MCF 10A (cell line): ENCODE measurements around the gene SREBF2. TPM values are rescaled to one million over a fixed set of nuclear protein-coding genes. Genes with fewer than 3 reads are reported as not detected.

Experiments used
- BruUV-seq: library from RNA; stranded (reverse); fragments of 400-500 nt; replicated peaks from 2 replicates; lab custom pipeline; 2021; lab: Mats Ljungman, UMichigan
- CTCF ChIA-PET: fragments of 300-600 bp; sonication (Branson Sonifier 250); formaldehyde crosslinking; extraction: SDS; loops from one replicate; lab custom pipeline; 2021; ENCODE audit warnings: antibody characterized with exemption, inconsistent platforms; lab: Yijun Ruan, JAX
- POLR2A ChIA-PET: fragments of 300-600, 350-650 bp; sonication (Branson Sonifier 250); formaldehyde crosslinking; extraction: SDS; loops from one replicate; lab custom pipeline; 2020; ENCODE audit warnings: antibody characterized with exemption, inconsistent platforms; lab: Yijun Ruan, JAX
- DNase-seq: peaks from one replicate; pipeline ENCODE4 v3.0.0-alpha.2; 2018; ENCODE audit not compliant: unreplicated experiment
- H3K27ac Mint-ChIP-seq: one replicate; pipeline ENCODE4 v1.8.0; 2022; ENCODE audit warnings: mild to moderate bottlenecking, low read depth, mixed read lengths; ENCODE audit not compliant: unreplicated experiment
- H3K27me3 Mint-ChIP-seq: one replicate; pipeline ENCODE4 v1.8.0; 2022; ENCODE audit warnings: mixed read lengths; ENCODE audit not compliant: insufficient read depth, unreplicated experiment
- H3K36me3 Mint-ChIP-seq: one replicate; pipeline ENCODE4 v1.8.0; 2022; ENCODE audit warnings: mild to moderate bottlenecking, moderate library complexity, mixed read lengths; ENCODE audit not compliant: insufficient read depth, unreplicated experiment
- H3K4me1 Mint-ChIP-seq: one replicate; pipeline ENCODE4 v1.8.0; 2022; ENCODE audit warnings: mixed read lengths; ENCODE audit not compliant: insufficient read depth, unreplicated experiment
- H3K4me3 Mint-ChIP-seq: one replicate; pipeline ENCODE4 v1.8.0; 2022; ENCODE audit warnings: mild to moderate bottlenecking, moderate library complexity, mixed read lengths; ENCODE audit not compliant: unreplicated experiment
- H3K9me3 Mint-ChIP-seq: one replicate; pipeline ENCODE4 v1.8.0; 2022; ENCODE audit warnings: mixed read lengths; ENCODE audit not compliant: unreplicated experiment
- intact Hi-C: fragments of 100-400 bp; cut with micrococcal nuclease; formaldehyde crosslinking; loops from 2 replicates; pipeline ENCODE4 v1.14.1; 2022
- total RNA-seq: library from RNA; stranded (reverse); gene quantifications from 2 replicates; pipeline ENCODE4 v1.2.3, GENCODE V29; 2022
- TF ChIP-seq, protein P1 (sequence below): fragments of 200-600 bp; IDR thresholded peaks from one replicate; pipeline ENCODE4 v1.8.0; 2022; ENCODE audit warnings: antibody characterized with exemption, mild to moderate bottlenecking; ENCODE audit not compliant: unreplicated experiment

SREBF2 gene
- total RNA-seq, 1 experiment from 2014 or later: 104 TPM

DNA sequence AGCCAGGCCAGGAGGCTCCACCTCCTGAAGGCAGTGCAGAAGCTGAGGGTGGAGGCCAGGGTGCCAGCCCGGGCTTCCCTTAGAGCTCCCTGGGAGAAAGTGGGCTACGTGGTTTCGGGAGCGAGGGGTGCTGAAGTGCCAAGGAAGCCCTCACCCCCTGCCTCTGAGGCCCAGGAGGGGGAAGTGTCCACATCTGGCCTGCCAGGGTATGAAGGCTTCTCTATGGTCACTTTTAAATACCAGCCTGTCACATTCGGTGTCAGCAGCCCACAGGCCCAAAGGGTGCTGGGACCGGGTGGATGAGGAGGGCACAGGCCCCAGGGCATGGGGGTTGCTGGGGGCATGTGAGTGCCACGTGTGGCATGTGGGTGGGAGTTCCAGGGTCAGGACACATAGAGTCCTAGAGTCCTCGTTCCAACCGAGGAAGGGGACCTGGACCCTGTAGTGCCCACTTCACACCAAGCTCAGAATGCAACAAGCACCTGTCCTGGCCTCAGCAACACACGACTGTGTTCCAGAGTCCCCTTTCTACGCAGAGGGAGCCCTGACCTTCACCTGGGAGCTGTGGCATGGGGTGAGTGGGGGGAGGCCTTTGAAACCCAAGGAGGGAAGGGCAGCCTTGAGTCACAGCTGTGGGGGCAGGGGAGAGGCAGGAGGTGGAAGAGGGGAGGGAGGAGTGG lies 80.3 kb downstream of the SREBF2 start:
- H3K36me3 Mint-ChIP-seq: no peaks in the 10 kb centered on the region
- H3K27ac Mint-ChIP-seq: no peak overlapping the region
- no peaks in the 10 kb centered on the region for H3K4me1 Mint-ChIP-seq
- H3K27me3 Mint-ChIP-seq: peaks cover 45% of the 10 kb centered on the region
- intact Hi-C loops: no loop called here
- no peak overlapping the region for H3K4me3 Mint-ChIP-seq
- CTCF ChIA-PET: interaction anchor here (0.5 to 0.7 kb wide), 4 partner anchors 10 to 215 kb away, joined by 3 read pairs; no protein-coding TSS in a partner anchor
- DNase-seq: no peak
- TF ChIP-seq, protein P1, sequence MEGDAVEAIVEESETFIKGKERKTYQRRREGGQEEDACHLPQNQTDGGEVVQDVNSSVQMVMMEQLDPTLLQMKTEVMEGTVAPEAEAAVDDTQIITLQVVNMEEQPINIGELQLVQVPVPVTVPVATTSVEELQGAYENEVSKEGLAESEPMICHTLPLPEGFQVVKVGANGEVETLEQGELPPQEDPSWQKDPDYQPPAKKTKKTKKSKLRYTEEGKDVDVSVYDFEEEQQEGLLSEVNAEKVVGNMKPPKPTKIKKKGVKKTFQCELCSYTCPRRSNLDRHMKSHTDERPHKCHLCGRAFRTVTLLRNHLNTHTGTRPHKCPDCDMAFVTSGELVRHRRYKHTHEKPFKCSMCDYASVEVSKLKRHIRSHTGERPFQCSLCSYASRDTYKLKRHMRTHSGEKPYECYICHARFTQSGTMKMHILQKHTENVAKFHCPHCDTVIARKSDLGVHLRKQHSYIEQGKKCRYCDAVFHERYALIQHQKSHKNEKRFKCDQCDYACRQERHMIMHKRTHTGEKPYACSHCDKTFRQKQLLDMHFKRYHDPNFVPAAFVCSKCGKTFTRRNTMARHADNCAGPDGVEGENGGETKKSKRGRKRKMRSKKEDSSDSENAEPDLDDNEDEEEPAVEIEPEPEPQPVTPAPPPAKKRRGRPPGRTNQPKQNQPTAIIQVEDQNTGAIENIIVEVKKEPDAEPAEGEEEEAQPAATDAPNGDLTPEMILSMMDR: no peak
- H3K9me3 Mint-ChIP-seq: no peaks in the 10 kb centered on the region
- POLR2A ChIA-PET: interaction anchor here (0.8 kb wide), 1 partner anchor 10 kb away, joined by 3 read pairs; no protein-coding TSS in a partner anchor
- BruUV-seq: no TSS peak

DNA sequence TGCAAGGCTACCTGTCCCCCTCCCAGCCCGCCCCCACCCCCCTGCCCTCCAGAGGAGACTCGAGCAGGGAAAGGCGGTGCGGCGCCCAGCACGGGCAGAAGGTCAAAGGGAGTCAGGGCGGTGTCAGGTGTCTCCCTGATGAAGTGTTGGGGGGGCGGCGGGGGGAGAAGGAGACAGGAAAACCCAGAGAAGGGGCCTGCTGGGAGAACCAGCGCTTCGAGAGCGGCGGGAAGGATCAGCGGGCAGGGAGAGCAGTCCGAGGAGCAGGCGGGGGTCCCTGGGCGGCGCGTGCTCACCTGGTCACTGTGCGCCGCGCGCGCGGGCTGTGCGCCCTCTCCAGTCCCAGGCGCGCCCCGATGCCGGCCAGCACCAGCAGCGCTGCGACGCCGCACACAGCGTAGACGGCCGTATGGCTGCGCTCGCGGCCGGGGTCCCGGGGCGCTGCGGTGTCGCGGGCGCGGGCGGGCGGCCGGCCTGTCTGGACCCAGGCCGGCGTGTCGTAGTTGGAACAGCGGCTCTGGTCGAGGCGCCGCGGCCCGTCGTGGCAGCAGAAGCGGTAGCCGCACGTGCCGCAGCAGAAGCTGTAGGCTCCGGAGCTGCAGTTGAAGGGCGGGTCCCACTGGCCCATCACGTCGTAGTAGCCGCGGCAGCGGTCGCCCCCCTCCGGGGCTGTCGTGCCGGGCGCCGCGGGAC lies 81.1 kb downstream of the SREBF2 start:
- peak overlapping the region; percentile 19 for H3K4me3 Mint-ChIP-seq
- POLR2A ChIA-PET: interaction anchor here (0.6 kb wide), 1 partner anchor 532 kb away, joined by 3 read pairs; no protein-coding TSS in a partner anchor
- DNase-seq: no peak
- intact Hi-C loops: no loop called here
- peaks cover 45% of the 10 kb centered on the region for H3K27me3 Mint-ChIP-seq
- H3K36me3 Mint-ChIP-seq: no peaks in the 10 kb centered on the region
- CTCF ChIA-PET: interaction anchor here (0.5 to 0.7 kb wide), 2 partner anchors 140 to 216 kb away, joined by 3 read pairs; no protein-coding TSS in a partner anchor
- no TSS peak for BruUV-seq
- no peaks in the 10 kb centered on the region for H3K4me1 Mint-ChIP-seq
- H3K27ac Mint-ChIP-seq: no peak overlapping the region
- H3K9me3 Mint-ChIP-seq: no peaks in the 10 kb centered on the region
- TF ChIP-seq, protein P1: no peak

DNA sequence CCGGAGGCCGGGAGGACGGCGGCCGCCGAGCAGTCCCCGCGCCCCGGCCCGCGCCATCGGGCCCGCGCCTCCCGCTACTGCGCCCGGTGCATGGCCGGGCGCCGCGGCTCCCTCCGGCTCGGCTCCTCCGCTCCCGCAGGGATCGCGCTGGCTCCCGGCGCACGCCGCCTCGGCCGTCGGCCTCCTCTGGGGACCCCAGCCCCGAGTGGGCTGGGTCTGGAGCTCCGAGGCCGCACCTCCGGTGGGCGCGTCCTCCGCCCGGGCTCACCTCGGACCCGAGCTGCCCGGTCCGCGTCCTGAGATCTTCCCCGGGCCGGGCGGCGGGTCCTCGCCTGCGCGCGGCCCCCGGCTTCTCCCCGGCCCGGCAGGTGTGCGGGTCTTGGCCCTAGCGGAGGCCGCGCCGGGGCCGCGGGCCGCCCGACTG lies 81.7 kb downstream of the SREBF2 start:
- CTCF ChIA-PET: no interaction called here
- Mint-ChIP-seq H3K27ac (no peak overlapping the region), H3K4me3 (no peak overlapping the region), H3K27me3 (peaks cover 45% of the 10 kb centered on the region), H3K9me3 (no peaks in the 10 kb centered on the region), H3K4me1 (no peaks in the 10 kb centered on the region), H3K36me3 (no peaks in the 10 kb centered on the region)
- DNase-seq: no peak
- TF ChIP-seq, protein P1: no peak
- intact Hi-C loops: no loop called here
- POLR2A ChIA-PET: interaction anchor here (0.6 kb wide), 1 partner anchor 531 kb away, joined by 3 read pairs; no protein-coding TSS in a partner anchor
- no TSS peak for BruUV-seq
